SK-N-SH (cell line): ENCODE measurements around the gene RSU1.

Experiments used
- CTCF ChIP-seq: fragments of 200-600 bp; sonication (generic); IDR thresholded peaks from 2 replicates; pipeline ENCODE4 v1.6.1; 2017; ENCODE audit warnings: antibody characterized with exemption, mild to moderate bottlenecking, moderate library complexity
- NFIC ChIP-seq: IDR thresholded peaks from 2 replicates; pipeline ENCODE4 v1.4.0; 2012; ENCODE audit warnings: borderline replicate concordance
- YY1 ChIP-seq: IDR thresholded peaks from 2 replicates; pipeline ENCODE4 v1.4.0; 2012; ENCODE audit warnings: low read depth, mild to moderate bottlenecking

- TF ChIP-seq CTCF (no peak), NFIC (no peak), YY1 (no peak)
Measured at GRCh38 chr10:16835228-16835627, 18.0 kb upstream of the RSU1 start.
